NCI-H1436 treated with DMSO at 0.1 percent for 48 hours (cell line): ENCODE measurements around the gene PALD1.

Source experiments
- DNase-seq: peaks from one replicate; lab custom pipeline; 2025; lab: John Stamatoyannopoulos, UW

Gene PALD1

DNA sequence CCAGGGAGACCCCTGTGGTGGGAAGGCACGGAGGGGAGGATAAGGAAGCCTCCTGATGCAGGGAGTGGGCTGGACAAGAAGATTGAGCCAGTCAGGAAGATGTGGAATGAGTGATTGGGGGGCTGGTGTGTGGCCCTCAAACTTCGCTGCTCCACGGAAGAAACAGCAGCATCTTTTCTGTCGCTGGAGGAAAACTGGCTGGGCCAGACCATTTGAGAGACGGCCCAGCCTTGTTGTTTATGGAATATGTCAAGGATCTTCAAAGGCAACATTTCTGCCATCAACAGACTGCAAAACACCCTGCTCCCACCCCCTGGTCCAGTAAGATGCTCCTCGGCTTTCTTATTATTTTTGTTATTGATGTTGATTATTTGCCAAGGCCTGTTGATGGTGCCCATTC lies 29.4 kb downstream of the PALD1 start:
- no peak for DNase-seq

DNA sequence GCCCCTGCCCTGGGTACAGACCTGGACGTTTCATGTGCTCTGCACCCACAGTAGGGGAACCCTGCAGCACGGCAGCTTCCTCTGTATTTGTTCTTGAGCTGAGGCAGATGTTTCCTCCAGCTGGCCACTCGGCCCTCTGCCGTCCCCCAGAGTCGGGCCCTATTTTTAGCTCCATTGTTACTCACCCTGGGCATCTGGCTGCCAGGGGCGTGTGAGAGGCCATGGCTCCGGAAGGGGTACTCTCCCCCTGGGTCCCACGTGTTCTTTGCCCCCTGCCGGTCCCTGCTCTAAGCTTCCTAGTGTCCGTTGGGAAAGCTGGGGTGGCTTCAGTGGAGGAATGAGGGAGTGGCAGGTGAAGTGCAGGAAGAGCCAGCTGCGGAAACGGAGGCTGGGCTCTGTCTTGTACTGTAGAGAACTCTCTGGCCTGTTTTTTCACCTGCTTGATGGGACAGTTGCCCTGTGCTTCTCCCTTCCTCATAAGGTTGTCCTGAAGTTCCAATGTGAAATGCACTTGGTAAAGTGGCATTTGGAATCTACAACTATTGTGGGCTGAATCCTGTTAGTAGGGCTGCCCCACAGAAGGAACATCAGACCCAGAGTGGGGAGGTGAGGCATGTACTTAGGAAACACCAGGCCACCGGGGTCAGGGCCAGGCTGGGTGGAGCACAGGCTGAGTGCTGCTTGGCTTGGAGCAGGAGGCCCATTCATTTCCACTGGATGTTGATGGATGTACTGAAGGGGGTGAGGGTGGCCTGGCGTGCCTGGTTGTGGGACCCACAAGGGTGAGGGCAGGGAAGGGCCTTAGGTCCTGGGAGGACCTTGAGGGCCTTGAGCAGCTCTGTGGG lies 30.6 kb downstream of the PALD1 start:
- no peak for DNase-seq

DNA sequence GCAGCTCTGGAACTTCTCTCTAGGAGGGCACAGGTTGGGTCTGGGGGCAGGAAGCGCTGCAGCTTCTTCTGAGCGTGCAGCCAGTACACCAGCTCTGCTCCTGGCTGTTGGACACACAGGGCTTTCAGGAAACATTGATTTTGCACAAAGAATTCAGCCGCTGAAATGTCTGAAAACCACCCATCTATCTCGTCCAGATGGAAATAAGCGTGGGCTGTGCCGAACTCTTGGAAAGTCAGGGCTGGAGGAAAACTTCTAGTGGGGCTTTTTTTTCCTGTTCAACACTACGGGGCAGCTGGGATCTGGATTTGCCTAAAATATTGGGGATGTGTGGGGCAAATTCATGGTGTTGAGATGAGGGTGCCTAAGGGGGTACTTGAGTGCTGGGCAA lies 31.2 kb downstream of the PALD1 start:
- DNase-seq: no peak

- no peak for DNase-seq
These were observed 31.9 kb downstream of the PALD1 start for GRCh38 chr10:70510453-70510852.

- no peak for DNase-seq
These were observed 32.3 kb downstream of the PALD1 start for GRCh38 chr10:70510904-70511303.

DNA sequence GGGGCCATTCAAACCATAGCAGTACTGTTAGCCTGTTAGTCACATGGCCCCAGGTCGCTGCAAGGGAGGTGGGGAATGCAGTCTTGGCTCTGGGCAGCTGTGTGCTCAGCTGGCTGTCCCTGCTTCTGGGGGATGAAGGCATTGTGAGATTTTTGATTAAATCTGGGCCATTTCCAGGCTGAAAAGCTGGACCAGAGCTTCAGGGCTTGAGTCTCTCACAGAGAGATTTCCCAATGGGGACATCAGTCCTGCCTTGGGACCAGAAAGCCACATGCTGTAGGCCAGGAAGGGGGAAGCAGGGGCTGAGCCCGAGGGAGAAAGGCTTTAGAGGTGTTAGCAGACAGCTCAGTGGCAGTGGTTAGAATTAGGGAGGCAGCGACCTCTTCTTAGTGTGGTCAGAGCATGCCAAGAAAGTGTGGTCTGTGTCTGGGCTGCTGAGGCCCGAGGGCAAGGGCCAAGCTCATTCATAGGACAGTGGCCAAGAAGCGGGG lies 33.6 kb downstream of the PALD1 start:
- DNase-seq: no peak

GRCh38 chr10:70513848-70514309 lies 35.3 kb downstream of the PALD1 start:
- no peak for DNase-seq

- DNase-seq: no peak
These were observed 36.0 kb downstream of the PALD1 start for GRCh38 chr10:70514591-70514990.

DNA sequence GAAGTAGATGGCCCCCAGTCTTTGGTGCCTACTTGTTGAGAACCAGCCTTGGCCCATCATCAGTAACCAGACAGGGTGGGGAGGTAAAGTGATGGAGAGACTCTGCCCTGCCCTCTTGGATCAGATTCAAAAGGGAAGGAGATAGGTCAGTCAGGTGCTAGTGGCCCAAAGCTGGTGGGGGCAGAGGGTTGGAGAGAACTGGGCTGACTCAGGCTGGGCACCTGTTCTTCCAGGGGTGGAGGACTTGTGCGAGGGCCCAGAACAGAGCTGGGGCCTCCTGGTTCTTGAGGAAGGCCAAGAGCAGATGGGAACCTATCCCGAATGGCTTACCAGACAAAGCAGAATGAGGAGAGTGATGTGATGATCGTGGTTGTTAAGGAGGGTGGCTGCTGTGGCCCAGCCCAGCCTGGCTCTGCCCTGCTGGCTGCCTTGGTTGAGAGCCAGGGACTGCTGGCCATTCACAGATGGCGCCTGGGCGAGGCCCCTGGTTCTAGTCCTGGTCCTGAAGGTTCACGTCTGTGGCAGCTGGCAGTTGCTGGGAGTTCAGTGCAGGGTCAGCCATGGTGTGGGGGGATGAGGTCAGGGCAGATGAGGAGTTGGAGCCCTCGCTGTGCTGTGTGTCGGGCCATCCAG lies 36.6 kb downstream of the PALD1 start:
- DNase-seq: no peak

DNA sequence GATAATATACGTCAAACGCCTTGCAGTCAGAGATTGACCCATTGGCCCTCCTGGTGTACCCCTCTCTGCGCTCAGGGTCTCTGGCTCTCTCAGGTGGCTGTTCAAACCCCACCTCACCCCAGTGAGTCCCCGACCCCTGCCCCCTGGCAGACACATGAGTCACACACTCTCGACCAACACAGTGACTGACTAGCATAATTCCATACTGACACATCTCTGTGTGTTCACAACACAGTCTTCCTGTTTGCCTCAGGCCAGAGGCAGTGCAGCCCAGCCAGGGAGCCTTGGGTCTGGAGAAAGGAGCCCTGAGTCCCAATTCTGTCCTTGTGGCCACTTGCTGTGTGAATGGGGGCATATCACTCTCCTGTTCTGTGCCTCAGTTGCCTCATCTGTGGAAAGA lies 40.1 kb downstream of the PALD1 start:
- DNase-seq: no peak

- DNase-seq: no peak
These were observed 44.5 kb downstream of the PALD1 start for GRCh38 chr10:70523057-70523456.

GRCh38 chr10:70523549-70523948 lies 45.0 kb downstream of the PALD1 start:
- no peak for DNase-seq

DNA sequence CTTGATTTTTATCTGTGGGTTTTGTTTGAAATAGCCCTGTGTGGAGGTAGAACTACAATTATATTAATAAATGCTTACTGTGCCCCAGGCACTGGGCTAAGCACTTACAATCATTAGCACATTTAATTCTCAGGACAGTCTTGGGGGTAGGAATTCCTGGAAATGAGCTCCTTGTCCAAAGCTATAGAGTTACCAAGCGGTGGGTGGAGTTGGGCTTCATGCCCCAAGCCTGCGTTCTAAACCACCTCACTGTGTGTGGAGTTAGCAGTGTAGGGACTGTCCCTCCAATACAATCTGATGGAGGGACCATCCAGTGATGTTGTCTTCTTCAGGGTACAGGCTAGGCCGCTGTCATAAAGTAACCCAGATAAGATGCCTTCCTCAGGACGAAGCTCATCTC lies 49.7 kb downstream of the PALD1 start:
- DNase-seq: no peak

DNA sequence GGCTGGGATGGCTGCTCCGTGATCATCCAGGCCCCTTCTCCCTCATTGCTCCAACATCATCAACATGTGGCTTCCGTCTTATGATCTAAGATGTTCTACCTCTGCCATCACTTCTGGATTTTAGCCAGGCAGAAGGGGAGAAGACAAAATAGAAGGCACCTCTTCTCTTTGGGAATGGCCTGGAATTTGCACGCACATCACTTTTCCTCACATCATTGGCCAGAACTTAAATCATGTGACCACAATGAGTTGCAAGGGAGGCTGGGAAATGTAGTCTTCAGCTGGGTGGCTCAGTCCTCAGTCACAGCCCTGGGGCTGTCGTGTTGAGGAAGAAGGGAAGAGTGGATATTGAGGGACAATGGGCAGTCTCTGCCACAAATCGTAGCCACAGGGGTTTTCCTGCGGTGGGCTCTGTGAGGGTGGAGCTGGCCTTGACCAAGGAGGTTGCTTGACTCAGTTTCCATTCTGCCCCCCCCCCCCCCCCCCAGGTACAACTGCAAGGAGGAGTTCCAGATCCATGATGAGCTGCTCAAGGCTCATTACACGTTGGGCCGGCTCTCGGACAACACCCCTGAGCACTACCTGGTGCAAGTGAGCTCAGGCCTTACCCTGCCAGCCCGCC lies 50.3 kb downstream of the PALD1 start:
- no peak for DNase-seq

GRCh38 chr10:70529848-70530247 lies 51.3 kb downstream of the PALD1 start:
- no peak for DNase-seq

DNA sequence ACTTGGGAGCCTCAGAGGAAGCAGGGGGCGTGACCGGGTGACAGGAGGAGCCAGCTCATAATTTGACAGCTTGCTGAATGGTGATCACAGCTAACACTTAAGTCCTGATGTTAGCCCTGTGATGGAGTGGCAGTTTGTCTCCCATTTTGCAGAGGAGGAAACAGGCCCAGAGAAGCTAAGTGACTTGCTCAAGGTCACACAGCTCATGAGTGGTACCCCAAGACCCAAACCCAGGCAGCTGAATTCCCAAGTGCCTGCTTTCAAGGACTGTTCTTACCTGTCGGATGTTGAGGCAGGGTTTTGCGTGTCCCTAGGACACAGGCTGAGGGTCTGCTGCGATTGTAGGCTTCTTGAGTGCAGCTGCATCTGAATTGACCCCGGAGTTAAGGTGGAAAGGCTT lies 51.7 kb downstream of the PALD1 start:
- no peak for DNase-seq

DNA sequence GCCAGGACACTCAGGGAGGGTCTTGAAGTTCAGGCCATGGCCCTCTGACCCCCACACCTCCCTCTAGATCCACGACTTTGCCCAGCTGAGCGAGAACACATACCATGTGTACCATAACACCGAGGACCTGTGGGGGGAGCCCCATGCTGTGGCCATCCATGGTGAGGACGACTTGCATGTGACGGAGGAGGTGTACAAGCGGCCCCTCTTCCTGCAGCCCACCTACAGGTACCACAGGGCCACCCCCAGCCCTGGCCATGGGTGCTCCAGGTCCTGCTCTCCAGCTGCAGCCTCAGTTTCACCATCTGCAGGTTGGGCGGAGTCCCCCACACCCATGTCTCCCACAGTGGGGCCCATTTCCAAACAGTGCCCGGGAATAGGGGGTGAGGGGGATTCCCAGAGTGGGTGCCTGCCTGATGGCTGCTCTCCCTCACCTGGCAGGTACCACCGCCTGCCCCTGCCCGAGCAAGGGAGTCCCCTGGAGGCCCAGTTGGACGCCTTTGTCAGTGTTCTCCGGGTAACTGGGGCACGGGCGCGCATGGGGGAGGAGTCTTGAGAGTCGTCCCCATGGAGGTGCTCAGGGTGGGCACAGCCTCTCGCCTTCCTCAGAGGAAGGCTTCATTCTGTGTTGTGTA lies 54.1 kb downstream of the PALD1 start:
- no peak for DNase-seq

- no peak for DNase-seq
These were observed 54.6 kb downstream of the PALD1 start for GRCh38 chr10:70533189-70533558.

GRCh38 chr10:70534281-70534680 lies 55.7 kb downstream of the PALD1 start:
- DNase-seq: no peak

- no peak for DNase-seq
These were observed 56.4 kb downstream of the PALD1 start for GRCh38 chr10:70535001-70535400.

GRCh38 chr10:70535451-70535850 lies 56.9 kb downstream of the PALD1 start:
- no peak for DNase-seq

GRCh38 chr10:70536196-70536861 lies 57.8 kb downstream of the PALD1 start:
- no peak for DNase-seq
